BLaER1 treated with 17β-estradiol and CSF1 and Interleukin-3, amounts not matched to agents 10 nM and 100 nM (cell line): ENCODE data around the gene GEMIN7.

Experiments used
- H3K27ac ChIP-seq, 11 experiments: shearing (Covaris generic); formaldehyde crosslinking; 2 replicates each; pipeline ENCODE4 v1.8.1; 2022
- H3K27me3 ChIP-seq, 11 experiments: shearing (Covaris generic); formaldehyde crosslinking; 2 replicates each; pipeline ENCODE4 v1.8.1; 2022
- H3K36me3 ChIP-seq, 11 experiments: shearing (Covaris generic); formaldehyde crosslinking; 2 replicates each; pipeline ENCODE4 v1.8.1; 2022
- H3K4me1 ChIP-seq, 10 experiments: shearing (Covaris generic); formaldehyde crosslinking; 2 replicates each; pipeline ENCODE4 v1.8.1; 2022
- H3K4me2 ChIP-seq, 11 experiments: shearing (Covaris generic); formaldehyde crosslinking; 2 replicates each; pipeline ENCODE4 v1.8.1; 2022
- H3K4me3 ChIP-seq, 10 experiments: shearing (Covaris generic); formaldehyde crosslinking; 2 replicates each; pipeline ENCODE4 v1.8.1; 2022
- H3K9ac ChIP-seq, 11 experiments: shearing (Covaris generic); formaldehyde crosslinking; 2 replicates each; pipeline ENCODE4 v1.8.1; 2022
- H3K9me3 ChIP-seq, 11 experiments: shearing (Covaris generic); formaldehyde crosslinking; replicated peaks in 1 of 11; 2 replicates each; pipeline ENCODE4 v1.8.1; 2022
- H4K20me1 ChIP-seq, 11 experiments: shearing (Covaris generic); formaldehyde crosslinking; 2 replicates each; pipeline ENCODE4 v1.8.1; 2022
- Cebpa-rat ChIP-seq, 11 experiments: shearing (Covaris generic); IDR thresholded peaks; 2 replicates each; pipeline ENCODE4 v1.8.1; 2022

The GEMIN7 gene

GRCh38 chr19:45069056-45069455, 10.0 kb upstream of the GEMIN7 start:
- H3K4me1 ChIP-seq, result peaks cover 0 to 18% (median 10%) of the 10 kb centered on the region in 10 experiments; a peak in 18 of 20 replicates
- H3K27ac ChIP-seq, result no peak overlapping the region
- TF ChIP-seq Cebpa-rat (IDR thresholded peaks at IDR 0.05), result no peak
- peaks cover 39 to 98% (median 86%) of the 10 kb centered on the region in 11 experiments; a peak in 21 of 22 replicates for H4K20me1 ChIP-seq
- H3K36me3 ChIP-seq, result peaks cover 85 to 98% (median 95%) of the 10 kb centered on the region in 11 experiments
- no peaks in the 10 kb centered on the region for H3K9me3 ChIP-seq
- H3K9ac ChIP-seq, result peak overlapping the region in 2 of 11 experiments; percentile 19 to 45; a peak in 2 of 22 replicates
- H3K27me3 ChIP-seq, result no peaks in the 10 kb centered on the region
- no peak overlapping the region for H3K4me2 ChIP-seq
- no peak overlapping the region for H3K4me3 ChIP-seq

GRCh38 chr19:45070214-45070613, 8.8 kb upstream of the GEMIN7 start:
- H3K4me2 ChIP-seq, result no peak overlapping the region; a peak in 1 of 22 replicates
- TF ChIP-seq Cebpa-rat (IDR thresholded peaks at IDR 0.05), result no peak
- H3K9me3 ChIP-seq, result no peaks in the 10 kb centered on the region
- H3K9ac ChIP-seq, result peak overlapping the region in 2 of 11 experiments; percentile 18 to 22; a peak in 2 of 22 replicates
- peak overlapping the region in 1 of 11 experiments; percentile 13; a peak in 1 of 22 replicates for H3K27ac ChIP-seq
- H3K36me3 ChIP-seq, result peaks cover 73 to 93% (median 89%) of the 10 kb centered on the region in 11 experiments
- H3K27me3 ChIP-seq, result no peaks in the 10 kb centered on the region
- peaks cover 8 to 29% (median 21%) of the 10 kb centered on the region in 10 experiments for H3K4me1 ChIP-seq
- H4K20me1 ChIP-seq, result peaks cover 43 to 98% (median 92%) of the 10 kb centered on the region in 11 experiments; a peak in 21 of 22 replicates
- no peak overlapping the region for H3K4me3 ChIP-seq

- peaks cover 66 to 85% (median 81%) of the 10 kb centered on the region in 11 experiments for H3K36me3 ChIP-seq
- no peak for TF ChIP-seq Cebpa-rat (IDR thresholded peaks at IDR 0.05)
- peaks cover 36 to 93% (median 86%) of the 10 kb centered on the region in 11 experiments; a peak in 21 of 22 replicates for H4K20me1 ChIP-seq
Measured at GRCh38 chr19:45070861-45071544, 8.1 kb upstream of the GEMIN7 start.

GRCh38 chr19:45071545-45071938, 7.5 kb upstream of the GEMIN7 start:
- Histone ChIP-seq H3K27me3 (no peaks in the 10 kb centered on the region), H3K9me3 (no peaks in the 10 kb centered on the region), H3K27ac (no peak overlapping the region), H4K20me1 (peaks cover 35 to 89% (median 82%) of the 10 kb centered on the region in 11 experiments; a peak in 21 of 22 replicates), H3K9ac (no peak overlapping the region), H3K4me3 (no peak overlapping the region), H3K4me2 (no peak overlapping the region), H3K4me1 (peaks cover 9 to 31% (median 23%) of the 10 kb centered on the region in 10 experiments), H3K36me3 (peaks cover 61 to 79% (median 76%) of the 10 kb centered on the region in 11 experiments)
- no peak for TF ChIP-seq Cebpa-rat (IDR thresholded peaks at IDR 0.05)

More at GRCh38 chr19:45070861-45071544, 8.1 kb upstream of the GEMIN7 start:
- peaks cover 8 to 29% (median 21%) of the 10 kb centered on the region in 10 experiments for H3K4me1 ChIP-seq
- no peak overlapping the region for H3K4me3 ChIP-seq
- H3K9me3 ChIP-seq, result no peaks in the 10 kb centered on the region
- H3K4me2 ChIP-seq, result no peak overlapping the region
- peak overlapping the region in 1 of 11 experiments; percentile 50; a peak in 2 of 22 replicates for H3K9ac ChIP-seq
- no peaks in the 10 kb centered on the region for H3K27me3 ChIP-seq
- no peak overlapping the region for H3K27ac ChIP-seq

GRCh38 chr19:45071969-45072790, 6.9 kb upstream of the GEMIN7 start:
- Histone ChIP-seq H3K36me3 (peaks cover 55 to 73% (median 70%) of the 10 kb centered on the region in 11 experiments), H4K20me1 (peaks cover 28 to 83% (median 75%) of the 10 kb centered on the region in 11 experiments; a peak in 21 of 22 replicates), H3K4me1 (peaks cover 15 to 37% (median 29%) of the 10 kb centered on the region in 10 experiments), H3K27me3 (no peaks in the 10 kb centered on the region), H3K9ac (peak overlapping the region in 3 of 11 experiments; percentile 1 to 43 (median 37); a peak in 3 of 22 replicates), H3K27ac (no peak overlapping the region), H3K4me2 (no peak overlapping the region), H3K9me3 (no peaks in the 10 kb centered on the region), H3K4me3 (no peak overlapping the region)
- TF ChIP-seq Cebpa-rat (IDR thresholded peaks at IDR 0.05), result no peak

- Histone ChIP-seq H3K27ac (peak overlapping the region; percentile 36 to 83 (median 75); a peak in 20 of 22 replicates), H3K27me3 (no peaks in the 10 kb centered on the region), H3K4me3 (peak overlapping the region; percentile 81 to 94 (median 86))
Measured at GRCh38 chr19:45074744-45075300, 4.2 kb upstream of the GEMIN7 start.

GRCh38 chr19:45075301-45076028, 3.6 kb upstream of the GEMIN7 start:
- Histone ChIP-seq H3K4me2 (peak overlapping the region; percentile 90 to 99 (median 97)), H3K9ac (peak overlapping the region; percentile 86 to 93 (median 90))

More at GRCh38 chr19:45074744-45075300, 4.2 kb upstream of the GEMIN7 start:
- H3K4me1 ChIP-seq, result peaks cover 34 to 56% (median 47%) of the 10 kb centered on the region in 10 experiments
- no peak for TF ChIP-seq Cebpa-rat (IDR thresholded peaks at IDR 0.05)
- H3K9me3 ChIP-seq, result no peaks in the 10 kb centered on the region
- H3K4me2 ChIP-seq, result peak overlapping the region; percentile 81 to 98 (median 93)
- H4K20me1 ChIP-seq, result peaks cover 21 to 62% (median 54%) of the 10 kb centered on the region in 11 experiments; a peak in 21 of 22 replicates
- H3K9ac ChIP-seq, result peak overlapping the region; percentile 65 to 91 (median 73)
- H3K36me3 ChIP-seq, result peaks cover 31 to 50% (median 48%) of the 10 kb centered on the region in 11 experiments

More at GRCh38 chr19:45075301-45076028, 3.6 kb upstream of the GEMIN7 start:
- TF ChIP-seq Cebpa-rat (IDR thresholded peaks at IDR 0.05), result no peak
- Histone ChIP-seq H3K36me3 (peaks cover 25 to 43% (median 42%) of the 10 kb centered on the region in 11 experiments), H3K27ac (peak overlapping the region; percentile 71 to 94 (median 91)), H3K9me3 (no peaks in the 10 kb centered on the region), H3K27me3 (no peaks in the 10 kb centered on the region), H3K4me3 (peak overlapping the region; percentile 81 to 94 (median 86)), H4K20me1 (peaks cover 21 to 62% (median 47%) of the 10 kb centered on the region in 11 experiments; a peak in 21 of 22 replicates), H3K4me1 (peaks cover 41 to 58% (median 54%) of the 10 kb centered on the region in 10 experiments)
